Measurements from ENCODE around the gene FOXN3.
A peak's percentile ranks its signal among the peaks of the same experiment; 100 is the strongest.
"Not testable (repeated sequence)": the region's sequence is repeated elsewhere in the genome, so short reads cannot be mapped to it uniquely, and the experiment has no call there.

The FOXN3 gene

GRCh38 chr14:89185919-89186855 is 230.8 kb downstream of the FOXN3 start:
- no peak for DNase-seq

- peak; percentile 22 for DNase-seq
Measured at GRCh38 chr14:89184952-89185351, 232.1 kb downstream of the FOXN3 start.

GRCh38 chr14:89182326-89182725 is 234.7 kb downstream of the FOXN3 start:
- DNase-seq, result no peak

GRCh38 chr14:89180546-89180945 is 236.5 kb downstream of the FOXN3 start:
- DNase-seq, result no peak

GRCh38 chr14:89179891-89180404 is 237.1 kb downstream of the FOXN3 start:
- DNase-seq, result no peak

GRCh38 chr14:89178800-89179535 is 238.1 kb downstream of the FOXN3 start:
- DNase-seq, result no peak

GRCh38 chr14:89178376-89178775 is 238.7 kb downstream of the FOXN3 start:
- DNase-seq, result no peak

GRCh38 chr14:89175881-89176799 is 240.9 kb downstream of the FOXN3 start:
- no peak for DNase-seq

- no peak for DNase-seq
Measured at GRCh38 chr14:89171628-89172027, 245.4 kb downstream of the FOXN3 start.

GRCh38 chr14:89171168-89171567 is 245.9 kb downstream of the FOXN3 start:
- no peak for DNase-seq

- no peak for DNase-seq
Measured at GRCh38 chr14:89167705-89168104, 249.3 kb downstream of the FOXN3 start.

GRCh38 chr14:89166633-89167032 is 250.4 kb downstream of the FOXN3 start:
- no peak for DNase-seq

- no peak for DNase-seq
Measured at GRCh38 chr14:89165189-89166181, 251.5 kb downstream of the FOXN3 start.

GRCh38 chr14:89164168-89165073 is 252.6 kb downstream of the FOXN3 start:
- no peak for DNase-seq

GRCh38 chr14:89163031-89163636 is 253.9 kb downstream of the FOXN3 start:
- no peak for DNase-seq

GRCh38 chr14:89162586-89162985 is 254.4 kb downstream of the FOXN3 start:
- DNase-seq, result no peak

- DNase-seq, result no peak
Measured at GRCh38 chr14:89160437-89160836, 256.6 kb downstream of the FOXN3 start.

- DNase-seq, result no peak
Measured at GRCh38 chr14:89158701-89159100, 258.3 kb downstream of the FOXN3 start.

GRCh38 chr14:89158104-89158503 is 258.9 kb downstream of the FOXN3 start:
- not testable (repeated sequence) for DNase-seq

- no peak for DNase-seq
Measured at GRCh38 chr14:89155491-89155890, 261.5 kb downstream of the FOXN3 start.

All from NCI-H2029 (cell line).